GM12865 (cell line): ENCODE data around the gene HOXB3.

Experiments used
- DNase-seq: peaks from one replicate; pipeline ENCODE4 v3.0.0; 2010; ENCODE audit warnings: low read depth
- H3K4me3 ChIP-seq: 2 replicates; pipeline ENCODE4 v1.5.1; 2011; ENCODE audit warnings: mild to moderate bottlenecking, low read depth, low read length, control low read depth
- TF ChIP-seq, protein P1 (sequence below): IDR thresholded peaks from 2 replicates; pipeline ENCODE4 v1.5.1; 2011; ENCODE audit warnings: low read length, control low read depth, low read depth, inconsistent platforms; ENCODE audit not compliant: insufficient read depth; ENCODE audit errors: missing control alignments

The HOXB3 gene

GRCh38 chr17:48588074-48588415 is 2.0 kb downstream of the HOXB3 start:
- TF ChIP-seq, protein P1, sequence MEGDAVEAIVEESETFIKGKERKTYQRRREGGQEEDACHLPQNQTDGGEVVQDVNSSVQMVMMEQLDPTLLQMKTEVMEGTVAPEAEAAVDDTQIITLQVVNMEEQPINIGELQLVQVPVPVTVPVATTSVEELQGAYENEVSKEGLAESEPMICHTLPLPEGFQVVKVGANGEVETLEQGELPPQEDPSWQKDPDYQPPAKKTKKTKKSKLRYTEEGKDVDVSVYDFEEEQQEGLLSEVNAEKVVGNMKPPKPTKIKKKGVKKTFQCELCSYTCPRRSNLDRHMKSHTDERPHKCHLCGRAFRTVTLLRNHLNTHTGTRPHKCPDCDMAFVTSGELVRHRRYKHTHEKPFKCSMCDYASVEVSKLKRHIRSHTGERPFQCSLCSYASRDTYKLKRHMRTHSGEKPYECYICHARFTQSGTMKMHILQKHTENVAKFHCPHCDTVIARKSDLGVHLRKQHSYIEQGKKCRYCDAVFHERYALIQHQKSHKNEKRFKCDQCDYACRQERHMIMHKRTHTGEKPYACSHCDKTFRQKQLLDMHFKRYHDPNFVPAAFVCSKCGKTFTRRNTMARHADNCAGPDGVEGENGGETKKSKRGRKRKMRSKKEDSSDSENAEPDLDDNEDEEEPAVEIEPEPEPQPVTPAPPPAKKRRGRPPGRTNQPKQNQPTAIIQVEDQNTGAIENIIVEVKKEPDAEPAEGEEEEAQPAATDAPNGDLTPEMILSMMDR = no peak
- no peak overlapping the region for H3K4me3 ChIP-seq
- no peak for DNase-seq

DNA sequence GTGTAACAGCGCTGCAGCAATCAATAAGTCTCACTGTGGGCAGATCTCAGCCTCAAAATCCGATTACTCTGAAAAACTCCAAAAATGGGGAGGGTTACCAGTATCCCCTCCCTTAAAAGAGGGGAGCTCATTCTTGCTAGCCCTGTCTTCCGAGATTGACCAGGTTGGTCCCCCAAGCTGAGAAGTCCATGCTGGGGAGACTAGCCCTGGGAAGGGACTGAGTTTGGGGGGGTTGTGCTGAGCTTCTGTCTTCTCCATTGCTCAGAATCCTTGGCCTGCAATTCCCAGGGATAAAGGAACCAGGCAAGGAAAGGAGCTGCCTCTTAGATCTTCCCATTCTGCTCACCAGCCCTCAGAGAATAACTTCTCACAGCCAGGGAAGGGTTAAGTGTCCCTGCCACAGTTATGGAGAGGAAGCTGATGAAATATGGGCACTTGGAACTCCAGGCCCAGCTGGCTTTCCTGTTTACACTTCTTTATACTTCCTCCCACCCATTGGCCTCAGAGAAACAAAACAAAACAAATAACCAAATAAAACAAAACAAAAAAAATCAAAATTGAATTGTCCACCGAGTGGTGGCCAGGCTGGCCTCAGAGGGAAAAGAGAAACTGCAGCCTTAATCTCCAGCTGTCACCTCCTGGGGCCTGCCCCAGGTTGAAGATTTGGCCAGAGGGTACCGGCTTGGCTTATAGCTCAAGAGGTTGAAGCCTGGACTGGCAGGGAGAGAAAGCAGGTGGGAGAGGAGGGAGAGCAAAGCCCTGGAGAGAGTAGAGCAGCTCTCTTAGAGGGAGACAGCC is 2.6 kb downstream of the HOXB3 start:
- TF ChIP-seq, protein P1 = no peak
- DNase-seq = no peak

DNA sequence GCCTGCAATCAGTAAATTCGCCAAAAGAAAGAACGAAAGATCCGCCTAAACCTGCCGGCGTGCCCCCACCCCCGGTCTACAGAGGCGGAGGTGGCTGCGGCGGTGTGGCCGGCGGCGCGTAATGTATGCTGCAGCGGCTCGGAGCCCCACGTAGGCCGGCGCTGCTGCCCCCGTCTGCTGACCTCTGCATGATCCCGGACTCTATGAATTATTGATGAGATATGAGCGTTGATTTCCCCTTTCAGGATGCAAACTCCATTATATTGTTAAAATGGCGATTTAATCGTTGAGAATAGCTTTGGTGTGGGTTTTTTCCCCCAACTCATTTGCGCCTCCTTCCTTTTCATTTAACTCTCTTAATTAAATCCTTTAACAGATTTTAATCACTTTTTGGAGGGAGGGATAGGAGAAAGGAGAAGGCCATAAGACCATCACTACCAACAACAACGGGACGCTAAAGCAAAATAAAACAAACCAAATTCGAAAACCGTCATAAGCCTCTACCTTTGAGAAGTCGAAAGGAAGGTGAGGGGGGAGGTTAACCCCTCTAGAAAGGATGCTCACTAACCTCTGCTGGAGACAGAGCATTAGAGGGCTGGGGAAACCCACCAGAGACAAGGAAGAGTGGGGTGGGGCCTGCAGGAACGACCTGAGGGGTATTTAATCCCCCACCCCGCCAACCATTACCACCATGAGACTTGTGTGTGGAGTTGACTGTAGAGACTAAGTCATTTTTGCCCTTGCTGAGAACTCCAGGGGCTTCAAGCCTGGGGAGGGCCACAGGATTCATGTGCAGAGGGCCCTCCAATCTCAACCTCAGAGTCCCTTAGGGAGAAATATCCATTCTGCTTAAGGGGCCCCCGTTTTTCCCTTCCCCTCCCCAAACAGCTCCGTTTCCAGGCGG is 3.4 kb downstream of the HOXB3 start:
- TF ChIP-seq, protein P1 = no peak
- no peak overlapping the region for H3K4me3 ChIP-seq
- DNase-seq = no peak

More for the DNA sequence above, 2.6 kb downstream of the HOXB3 start:
- H3K4me3 ChIP-seq = no peak overlapping the region

DNA sequence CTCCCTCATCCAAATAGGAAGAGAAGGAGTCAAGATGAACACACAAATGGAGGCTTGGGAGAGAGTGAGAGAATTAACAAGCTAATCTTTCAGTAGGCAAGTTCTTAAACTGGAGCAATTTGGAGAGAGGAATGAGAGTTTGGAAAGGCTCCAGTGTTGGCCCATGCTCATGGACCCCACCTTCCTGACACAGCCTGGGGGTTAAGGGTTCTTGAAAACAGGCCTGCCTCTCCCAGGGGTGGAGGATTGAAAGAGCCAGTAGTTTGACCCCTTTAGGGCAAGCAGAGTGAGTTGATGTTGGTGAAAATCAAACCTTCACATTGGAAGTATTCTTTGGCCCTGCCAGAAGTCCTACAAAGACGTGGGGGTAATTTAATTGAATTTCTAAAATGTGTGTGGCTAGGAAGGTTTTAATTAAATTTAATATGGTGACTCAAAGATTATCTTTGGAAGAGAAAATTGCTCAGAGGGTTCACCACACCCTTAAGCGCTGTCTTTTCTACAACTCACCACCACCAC is 5.8 kb downstream of the HOXB3 start:
- DNase-seq = no peak
- TF ChIP-seq, protein P1 = no peak
- H3K4me3 ChIP-seq = no peak overlapping the region

DNA sequence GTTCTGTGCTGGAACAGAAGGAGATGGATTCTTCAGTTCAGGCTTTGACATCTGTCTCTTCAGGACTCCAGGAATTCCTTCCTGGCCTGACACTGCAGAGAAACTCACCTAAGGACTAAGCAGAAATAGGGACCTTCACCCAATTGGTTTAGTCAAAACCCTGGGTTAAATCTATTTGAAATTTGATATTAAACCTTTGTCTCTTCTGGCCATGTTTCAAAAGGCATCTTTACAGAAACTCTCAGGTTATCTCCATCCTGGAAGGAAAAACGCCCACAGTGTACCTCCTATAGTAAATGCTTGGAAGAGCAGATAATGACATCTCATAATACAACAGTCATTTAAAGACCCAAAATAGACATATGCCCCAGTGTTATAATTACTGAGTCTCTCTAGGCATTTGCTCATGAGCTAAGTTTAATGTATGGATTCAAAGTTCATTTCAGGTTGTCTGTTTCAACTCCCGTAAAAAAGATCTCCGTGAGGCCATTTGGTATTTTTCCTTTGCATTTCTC is 6.3 kb downstream of the HOXB3 start:
- TF ChIP-seq, protein P1 = no peak
- no peak overlapping the region for H3K4me3 ChIP-seq
- no peak for DNase-seq

- no peak overlapping the region for H3K4me3 ChIP-seq
- no peak for DNase-seq
Measured at GRCh38 chr17:48582750-48583069, 7.3 kb downstream of the HOXB3 start.

More at GRCh38 chr17:48582750-48583069, 7.3 kb downstream of the HOXB3 start:
- TF ChIP-seq, protein P1 = no peak
